Esophagus muscularis mucosa (tissue), 3 donors: ENCODE results near the gene KLF13.

Experiments
- POLR2A ChIP-seq: fragments of 450-650 bp; IDR thresholded peaks from one replicate; pipeline ENCODE4 v1.6.1; 2017; ENCODE audit warnings: antibody characterized with exemption, moderate library complexity, mild to moderate bottlenecking, low read depth
- POLR2AphosphoS5 ChIP-seq, 2 donors: sonication (generic); formaldehyde crosslinking; IDR thresholded peaks; one replicate each; pipeline ENCODE4 v1.6.1; 2017; ENCODE audit warnings: antibody characterized with exemption in 2 of 2
- TF ChIP-seq, protein P1 (sequence below), 3 experiments: fragments of 200-600 bp in 2 of 3; fragments of 450-650 bp in 1 of 3; sonication (generic) in 2 of 3; IDR thresholded peaks; one replicate each; pipeline ENCODE4 v1.5.1; 2017 to 2019; ENCODE audit warnings: antibody characterized with exemption in 3 of 3, mild to moderate bottlenecking in 2 of 3, moderate library complexity in 1 of 3

DNA sequence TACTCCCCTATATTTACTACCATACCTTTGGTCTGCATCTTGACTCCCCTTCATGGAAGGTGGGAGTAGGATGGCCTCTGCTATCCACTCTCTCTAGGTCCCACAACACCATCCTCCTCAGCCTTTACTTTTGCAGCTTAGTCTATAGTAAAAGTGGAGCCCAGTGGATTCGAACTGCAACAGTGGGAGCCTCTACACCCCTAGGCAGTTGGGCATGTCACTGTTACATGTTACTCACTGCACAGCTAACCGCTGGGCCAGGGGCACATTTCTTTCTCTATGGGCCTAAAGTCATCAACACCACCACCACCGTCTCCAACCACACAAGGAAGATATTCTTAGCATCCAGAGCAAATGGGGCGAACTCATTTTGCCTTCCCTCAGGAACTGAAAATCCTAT lies 62.9 kb downstream of the KLF13 start:
- TF ChIP-seq, protein P1, sequence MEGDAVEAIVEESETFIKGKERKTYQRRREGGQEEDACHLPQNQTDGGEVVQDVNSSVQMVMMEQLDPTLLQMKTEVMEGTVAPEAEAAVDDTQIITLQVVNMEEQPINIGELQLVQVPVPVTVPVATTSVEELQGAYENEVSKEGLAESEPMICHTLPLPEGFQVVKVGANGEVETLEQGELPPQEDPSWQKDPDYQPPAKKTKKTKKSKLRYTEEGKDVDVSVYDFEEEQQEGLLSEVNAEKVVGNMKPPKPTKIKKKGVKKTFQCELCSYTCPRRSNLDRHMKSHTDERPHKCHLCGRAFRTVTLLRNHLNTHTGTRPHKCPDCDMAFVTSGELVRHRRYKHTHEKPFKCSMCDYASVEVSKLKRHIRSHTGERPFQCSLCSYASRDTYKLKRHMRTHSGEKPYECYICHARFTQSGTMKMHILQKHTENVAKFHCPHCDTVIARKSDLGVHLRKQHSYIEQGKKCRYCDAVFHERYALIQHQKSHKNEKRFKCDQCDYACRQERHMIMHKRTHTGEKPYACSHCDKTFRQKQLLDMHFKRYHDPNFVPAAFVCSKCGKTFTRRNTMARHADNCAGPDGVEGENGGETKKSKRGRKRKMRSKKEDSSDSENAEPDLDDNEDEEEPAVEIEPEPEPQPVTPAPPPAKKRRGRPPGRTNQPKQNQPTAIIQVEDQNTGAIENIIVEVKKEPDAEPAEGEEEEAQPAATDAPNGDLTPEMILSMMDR (IDR thresholded peaks at IDR 0.05), result no peak
- TF ChIP-seq POLR2A (no peak), POLR2AphosphoS5 (IDR thresholded peaks at IDR 0.05) (no peak)
